HepG2 (cell line): ENCODE measurements around the gene CENATAC. TPM values are rescaled to one million over a fixed set of nuclear protein-coding genes. Genes with fewer than 3 reads are reported as not detected.

ENCODE experiments used
- ATAC-seq: fragments of 200-7000 bp; cut with Tn5 transposase; 3 replicates; pipeline ENCODE4 v1.9.1; 2020; ENCODE audit warnings: mild to moderate bottlenecking, moderate library complexity
- BruUV-seq: library from RNA; stranded (reverse); fragments of 400-500 nt; replicated peaks from 2 replicates; lab custom pipeline; 2021; lab: Mats Ljungman, UMichigan
- CTCF ChIA-PET: fragments of 300-600 bp; formaldehyde crosslinking; extraction: SDS; loops from one replicate; lab custom pipeline; 2021; ENCODE audit warnings: low total read pairs, inconsistent platforms, low intra/inter-chr PET ratio; lab: Yijun Ruan, JAX
- POLR2A ChIA-PET: fragments of 350-600 bp; sonication (Branson Sonifier 250); formaldehyde crosslinking; loops from one replicate; lab custom pipeline; 2020; ENCODE audit warnings: antibody characterized with exemption, inconsistent platforms; lab: Yijun Ruan, JAX
- DNase-seq: peaks from one replicate; pipeline ENCODE4 v3.0.0-alpha.2; 2015; ENCODE audit warnings: low spot score
- FAIRE-seq: peaks from 3 replicates; lab custom pipeline; 2011; peaks lifted over from hg19 to GRCh38; lab: Jason Lieb, UNC
- H2AFZ ChIP-seq: one replicate; pipeline ENCODE4 v1.6.1; 2011; ENCODE audit warnings: low read length, inconsistent platforms
- H3K27ac ChIP-seq: fragments of 300-600 bp; 3 replicates; pipeline ENCODE4 v1.8.0; 2011; ENCODE audit warnings: mixed run types, mild to moderate bottlenecking, mixed read lengths, low read length, inconsistent platforms; ENCODE audit not compliant: insufficient read depth; ENCODE audit errors: extremely low read length
- H3K27me3 ChIP-seq, 2 experiments: fragments of 200-600 bp in 1 of 2; 2 replicates in 1 of 2; 3 replicates in 1 of 2; pipeline versions ENCODE4 v1.6.0 to v1.8.0; 2011; ENCODE audit warnings: low read length in 2 of 2, mild to moderate bottlenecking in 2 of 2, moderate library complexity in 2 of 2, inconsistent platforms in 1 of 2; ENCODE audit not compliant: insufficient read depth in 2 of 2, control insufficient read depth in 1 of 2
- H3K36me3 ChIP-seq, 2 experiments: fragments of 200-600 bp in 1 of 2; replicated peaks in 1 of 2; 2 replicates in 1 of 2; 3 replicates in 1 of 2; pipeline versions ENCODE4 v1.5.1 to v1.8.0; 2011; ENCODE audit warnings: low read length in 2 of 2, inconsistent platforms in 1 of 2; ENCODE audit not compliant: insufficient read depth in 2 of 2, control insufficient read depth in 1 of 2
- H3K4me1 ChIP-seq: 2 replicates; pipeline ENCODE4 v1.5.1; 2012; ENCODE audit warnings: low read length, inconsistent platforms; ENCODE audit not compliant: insufficient read depth
- H3K4me2 ChIP-seq: 2 replicates; pipeline ENCODE4 v1.6.0; 2011; ENCODE audit warnings: low read depth, low read length, inconsistent platforms
- H3K4me3 ChIP-seq, 3 experiments: fragments of 200-600 bp in 1 of 3; sonication (generic), shearing (Covaris generic) in 1 of 3; replicated peaks in 1 of 3; 2 replicates each; pipeline ENCODE4 v1.5.1; 2011 to 2016; ENCODE audit warnings: low read length in 3 of 3, inconsistent platforms in 2 of 3, low read depth in 2 of 3, mild to moderate bottlenecking in 2 of 3, control low read depth in 1 of 3, mixed read lengths in 1 of 3; ENCODE audit not compliant: insufficient read depth in 1 of 3
- H3K79me2 ChIP-seq: one replicate; pipeline ENCODE4 v1.6.1; 2011; ENCODE audit warnings: low read length, inconsistent platforms; ENCODE audit not compliant: insufficient read depth
- H3K9ac ChIP-seq: 2 replicates; pipeline ENCODE4 v1.6.0; 2011; ENCODE audit warnings: mild to moderate bottlenecking, low read depth, low read length, inconsistent platforms; ENCODE audit not compliant: insufficient read depth
- H3K9me3 ChIP-seq: 2 replicates; pipeline ENCODE4 v1.5.1; 2012; ENCODE audit warnings: mild to moderate bottlenecking, low read length
- H4K20me1 ChIP-seq: 2 replicates; pipeline ENCODE4 v1.6.0; 2011; ENCODE audit warnings: inconsistent platforms, mild to moderate bottlenecking, low read length, moderate library complexity; ENCODE audit not compliant: insufficient read depth
- GTF3A ChIP-seq: sonication (generic); formaldehyde crosslinking; conservative IDR thresholded peaks from 2 replicates; pipeline ENCODE4 v1.4.0; 2020; ENCODE audit warnings: mild to moderate bottlenecking, missing genetic modification reagents
- IRF2 ChIP-seq: IDR thresholded peaks from 2 replicates; pipeline ENCODE4 v1.6.1; 2018; ENCODE audit warnings: missing genetic modification reagents, missing compliant biosample characterization
- RFXAP ChIP-seq: sonication (generic); formaldehyde crosslinking; IDR thresholded peaks from 2 replicates; pipeline ENCODE4 v1.4.0; 2020; ENCODE audit warnings: missing genetic modification reagents, borderline replicate concordance
- SP4 ChIP-seq: sonication (generic); formaldehyde crosslinking; IDR thresholded peaks from 2 replicates; pipeline ENCODE4 v1.8.1; 2023; ENCODE audit warnings: mild to moderate bottlenecking, missing genetic modification reagents
- SRF ChIP-seq: IDR thresholded peaks from 2 replicates; pipeline ENCODE4 v1.6.1; 2011; ENCODE audit warnings: mild to moderate bottlenecking, low read depth, low read length, moderate library complexity
- ZNF230 ChIP-seq: sonication (generic); formaldehyde crosslinking; IDR thresholded peaks from 2 replicates; pipeline ENCODE4 v1.4.0; 2020; ENCODE audit warnings: mild to moderate bottlenecking, missing genetic modification reagents
- ZNF3 ChIP-seq: IDR thresholded peaks from 2 replicates; pipeline ENCODE4 v1.7.0; 2017; ENCODE audit warnings: inconsistent platforms
- ZSCAN30 ChIP-seq: sonication (generic); formaldehyde crosslinking; IDR thresholded peaks from 2 replicates; pipeline ENCODE4 v1.5.0; 2020; ENCODE audit warnings: mild to moderate bottlenecking, missing genetic modification reagents
- WGBS: methylation state at CpG from one replicate; pipeline ENCODE4 v1.1.6; 2017; ENCODE audit warnings: low lambda C conversion rate; 5-methylcytosine and 5-hydroxymethylcytosine counted together
- in situ Hi-C: cut with HindIII; loops from 2 replicates; pipeline ENCODE4 v1.10.0; 2017; ENCODE audit warnings: low pct_unique_long_range_greater_than_20kb; ENCODE audit not compliant: extremely low pct_ligation_motif_present
- intact Hi-C: fragments of 100-400 bp; cut with micrococcal nuclease; formaldehyde crosslinking; loops from one replicate; pipeline ENCODE4 v1.10.0; 2022; ENCODE audit not compliant: unreplicated experiment
- polyA plus RNA-seq, 8 experiments: library from polyadenylated mRNA; depleted of rRNA in 3 of 8; stranded (reverse) in 7 of 8; unstranded in 1 of 8; fragments of >200 nt; fragmentation: Illumina TruSeq in 4 of 8; extraction: Trizol in 4 of 8; gene quantifications; 2 replicates each; pipeline versions ENCODE4 v1.2.1 to v1.2.3, GENCODE V29; 2011 to 2016; ENCODE audit warnings: low read depth in 4 of 8, missing spikeins in 1 of 8, mixed read lengths in 1 of 8; ENCODE audit not compliant: insufficient read depth in 1 of 8
- total RNA-seq, 5 experiments: library from RNA; depleted of rRNA; stranded (reverse); fragments of >200 nt; fragmentation: Illumina TruSeq; extraction: Trizol; gene quantifications; 2 replicates each; pipeline ENCODE4 v1.2.3, GENCODE V29; 2016; ENCODE audit warnings: low read depth in 1 of 5
- TF ChIP-seq, protein P1 (sequence below): sonication (generic); formaldehyde crosslinking; IDR thresholded peaks from 2 replicates; pipeline ENCODE4 v1.4.0; 2020; ENCODE audit warnings: mild to moderate bottlenecking, missing genetic modification reagents

Gene CENATAC
- total and polyA plus RNA-seq, 2 of the 13 experiments (the other 11 are each of a cell fraction or from before 2014, with no cell fraction given) = 21.7 to 25.0 TPM

GRCh38 chr11:119006656-119007055, 8.7 kb downstream of the CENATAC start:
- no TSS peak for BruUV-seq
- intact Hi-C loops = no loop called here
- Histone ChIP-seq H3K79me2 (no peaks in the 10 kb centered on the region), H3K27ac (no peak overlapping the region), H3K9ac (no peak overlapping the region), H3K9me3 (no peaks in the 10 kb centered on the region), H4K20me1 (no peaks in the 10 kb centered on the region), H3K4me2 (no peak overlapping the region), H3K27me3 (no peaks in the 10 kb centered on the region), H2AFZ (no peak overlapping the region), H3K4me1 (no peaks in the 10 kb centered on the region), H3K4me3 (no peak overlapping the region), H3K36me3 (peaks cover 8 to 40% of the 10 kb centered on the region in 2 experiments; a peak in 4 of 5 replicates)
- ATAC-seq (no peak), FAIRE-seq (no peak), DNase-seq (no peak)
- no peak for TF ChIP-seq ZSCAN30
- TF ChIP-seq, protein P1, sequence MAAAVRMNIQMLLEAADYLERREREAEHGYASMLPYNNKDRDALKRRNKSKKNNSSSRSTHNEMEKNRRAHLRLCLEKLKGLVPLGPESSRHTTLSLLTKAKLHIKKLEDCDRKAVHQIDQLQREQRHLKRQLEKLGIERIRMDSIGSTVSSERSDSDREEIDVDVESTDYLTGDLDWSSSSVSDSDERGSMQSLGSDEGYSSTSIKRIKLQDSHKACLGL (CRISPR knock-in tag) = no peak
- no peak for TF ChIP-seq ZNF230 (CRISPR knock-in tag)
- in situ Hi-C loops = no loop called here
- CTCF ChIA-PET = no interaction called here
- POLR2A ChIA-PET = no interaction called here
- WGBS = 93% methylated on average over 4 of the region's 4 CpGs

DNA sequence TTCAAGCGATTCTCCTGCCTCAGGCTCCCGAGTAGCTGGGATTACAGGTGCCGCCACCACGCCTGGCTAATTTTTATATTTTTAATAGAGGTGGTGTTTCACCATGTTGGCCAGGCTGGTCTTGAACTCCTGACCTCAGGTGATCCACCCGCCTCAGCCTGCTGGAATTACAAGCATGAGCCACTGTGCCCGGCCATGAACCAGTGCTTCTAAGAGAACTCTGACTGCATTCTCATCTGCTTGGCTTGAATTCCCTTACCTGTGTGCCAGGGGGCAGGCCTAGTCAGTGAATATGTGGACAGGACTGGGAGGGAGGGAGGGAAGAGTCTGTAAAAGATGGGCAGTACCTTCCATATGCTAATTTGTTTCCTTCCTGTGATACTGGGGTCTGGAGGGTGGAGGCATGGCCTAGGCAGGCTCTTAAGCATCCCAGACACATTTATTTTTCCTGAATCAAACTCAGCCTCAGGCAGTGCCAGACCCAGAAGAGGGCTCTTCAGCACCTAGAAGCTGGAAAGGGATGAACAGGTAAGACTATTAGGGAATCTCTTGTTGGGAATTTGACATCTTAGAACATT, 13.6 kb downstream of the CENATAC start:
- Histone ChIP-seq H3K4me2 (no peak overlapping the region), H3K4me3 (no peak overlapping the region), H3K36me3 (peaks cover 8 to 60% of the 10 kb centered on the region in 2 experiments), H3K9me3 (no peaks in the 10 kb centered on the region), H2AFZ (no peak overlapping the region), H3K27ac (no peak overlapping the region), H3K4me1 (peaks cover 16% of the 10 kb centered on the region), H3K27me3 (no peaks in the 10 kb centered on the region), H3K79me2 (peaks cover 12% of the 10 kb centered on the region), H4K20me1 (peaks cover 14% of the 10 kb centered on the region), H3K9ac (no peak overlapping the region)
- 93% methylated on average over 6 of the region's 6 CpGs for WGBS
- TF ChIP-seq RFXAP (no peak), ZNF3 (CRISPR knock-in tag) (no peak), GTF3A (CRISPR knock-in tag) (no peak), SP4 (CRISPR knock-in tag) (no peak), IRF2 (no peak), SRF (no peak)
- in situ Hi-C loops = no loop called here
- BruUV-seq = no TSS peak
- intact Hi-C loops = no loop called here
- DNase-seq (no peak), FAIRE-seq (no peak), ATAC-seq (peak; percentile 21)
- CTCF ChIA-PET = no interaction called here
- POLR2A ChIA-PET = no interaction called here
